Measurements from ENCODE around the gene NUBPL.
"Not testable (repeated sequence)": the region's sequence is repeated elsewhere in the genome, so short reads cannot be mapped to it uniquely, and the experiment has no call there.

Gene NUBPL

DNA sequence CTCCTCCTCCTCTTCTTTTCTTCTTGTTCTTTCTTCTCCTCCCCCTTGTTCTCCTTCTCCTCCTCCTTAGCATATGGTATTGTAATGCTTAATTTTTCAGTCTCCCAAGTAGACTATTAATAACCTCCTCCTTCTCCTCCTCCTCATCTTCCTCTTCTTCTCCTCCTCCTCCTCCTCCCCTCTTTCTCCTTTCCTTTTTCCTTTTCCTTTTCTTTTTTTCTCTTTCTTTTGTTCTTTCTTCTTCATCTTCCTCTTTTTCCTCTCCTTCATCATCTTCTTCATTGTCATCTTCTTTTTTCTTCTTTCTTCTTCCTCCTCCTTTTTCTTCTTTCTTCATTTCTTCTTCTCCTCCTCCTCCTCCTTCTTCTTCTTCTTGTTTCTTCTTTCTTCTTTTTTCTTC lies 264.3 kb downstream of the NUBPL start:
- no peak for DNase-seq

DNA sequence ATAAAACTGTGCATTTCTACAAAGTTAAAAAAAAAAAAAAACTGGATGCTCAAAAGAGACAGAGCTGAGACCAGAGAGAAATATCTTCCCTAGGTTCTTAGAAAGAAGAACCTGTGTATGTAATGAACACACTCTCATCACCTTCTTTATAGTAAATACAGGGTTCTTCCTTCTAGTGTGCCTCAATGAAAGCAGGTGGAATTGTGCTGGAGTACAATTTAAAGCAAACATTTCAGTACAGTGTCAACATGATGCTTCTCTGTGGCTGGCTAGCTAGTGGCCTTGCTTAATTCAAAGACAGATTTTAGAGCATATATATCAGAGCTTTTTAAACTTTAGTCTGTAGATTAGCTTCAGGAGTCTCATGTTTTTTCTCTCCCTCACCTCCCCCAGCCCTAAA lies 266.1 kb downstream of the NUBPL start:
- no peak for DNase-seq

DNA sequence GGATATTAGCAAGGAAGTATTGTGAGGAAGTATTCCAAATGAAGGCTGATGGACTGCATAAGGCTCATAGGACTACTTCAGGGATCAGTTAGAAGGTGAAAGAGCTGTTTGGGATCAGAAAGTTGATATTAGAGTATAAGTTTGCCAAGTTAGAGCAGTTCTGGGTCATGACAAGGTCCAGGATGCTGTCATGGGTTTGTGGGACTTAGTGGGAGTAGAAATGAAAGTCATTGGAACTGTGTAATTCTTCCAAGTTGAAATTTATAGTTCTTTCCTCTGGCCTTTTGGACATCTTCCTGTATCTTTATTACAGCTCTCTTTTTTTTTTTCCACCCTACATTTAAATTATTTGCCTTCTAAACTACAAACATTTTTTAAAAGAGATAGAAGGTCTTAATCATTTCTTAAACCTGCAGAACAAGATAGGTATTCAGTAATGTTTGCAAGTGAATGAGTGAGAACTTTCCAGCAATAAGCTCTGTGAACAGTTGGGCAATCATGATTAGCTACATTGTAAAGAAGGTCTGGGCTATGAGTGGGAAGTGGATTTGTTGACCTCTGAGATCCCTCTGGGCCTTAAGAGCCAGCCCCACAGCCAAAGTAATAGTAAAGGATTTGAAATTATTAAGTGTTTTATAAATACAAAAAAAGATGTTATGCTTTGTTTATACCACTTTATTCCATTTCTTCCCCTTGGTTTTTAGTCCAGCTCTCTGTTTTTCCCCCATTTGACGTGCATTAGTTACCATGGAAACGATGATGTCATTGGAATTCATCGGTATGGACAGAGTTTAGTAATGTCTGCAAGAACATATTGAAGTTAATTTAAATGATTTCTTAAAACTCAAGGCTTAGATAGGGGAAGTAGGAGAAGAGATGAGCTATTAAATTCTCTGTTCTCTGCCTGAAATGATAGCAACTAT lies 268.0 kb downstream of the NUBPL start:
- no peak for DNase-seq

DNA sequence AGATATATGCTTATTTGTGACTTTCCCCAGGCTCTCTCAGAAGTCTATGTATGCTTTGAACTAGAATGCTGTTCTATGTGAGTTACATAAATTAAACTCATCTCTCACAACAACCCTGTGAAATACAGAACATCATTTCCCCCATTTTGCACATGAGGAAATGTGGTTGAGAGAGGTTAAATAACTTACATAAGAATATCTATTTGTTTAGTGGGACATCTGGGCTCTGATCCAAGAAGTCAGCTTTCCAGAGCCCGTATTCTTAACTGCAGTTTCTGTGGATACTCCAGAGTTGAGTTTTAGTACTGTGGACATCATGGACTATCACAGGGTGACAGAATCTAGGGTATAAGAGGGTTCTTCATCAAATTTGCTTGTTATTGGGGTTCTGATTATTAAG lies 273.4 kb downstream of the NUBPL start:
- DNase-seq, result no peak

DNA sequence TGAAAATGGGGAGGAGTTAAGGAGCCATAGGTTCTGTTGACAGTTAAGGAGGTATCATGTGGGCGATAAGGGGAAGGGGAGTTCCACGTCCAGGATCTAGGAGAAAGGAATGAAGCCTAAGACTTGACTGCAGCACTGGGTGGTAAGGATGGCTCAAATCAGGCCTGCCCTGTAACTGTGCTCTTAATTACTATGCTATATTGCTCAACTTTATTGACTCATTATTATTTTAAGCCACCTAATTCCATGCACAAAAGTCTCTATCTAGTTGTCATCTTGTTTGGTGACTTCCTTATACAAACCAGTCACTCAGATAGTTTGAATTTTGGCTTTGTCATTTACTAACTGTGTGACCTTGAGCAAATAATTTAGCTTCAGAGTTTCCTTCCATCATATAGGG lies 273.8 kb downstream of the NUBPL start:
- DNase-seq, result no peak

GRCh38 chr14:31837031-31837430 lies 275.8 kb downstream of the NUBPL start:
- DNase-seq, result peak; percentile 72

GRCh38 chr14:31842899-31843298 lies 281.7 kb downstream of the NUBPL start:
- DNase-seq, result no peak

DNA sequence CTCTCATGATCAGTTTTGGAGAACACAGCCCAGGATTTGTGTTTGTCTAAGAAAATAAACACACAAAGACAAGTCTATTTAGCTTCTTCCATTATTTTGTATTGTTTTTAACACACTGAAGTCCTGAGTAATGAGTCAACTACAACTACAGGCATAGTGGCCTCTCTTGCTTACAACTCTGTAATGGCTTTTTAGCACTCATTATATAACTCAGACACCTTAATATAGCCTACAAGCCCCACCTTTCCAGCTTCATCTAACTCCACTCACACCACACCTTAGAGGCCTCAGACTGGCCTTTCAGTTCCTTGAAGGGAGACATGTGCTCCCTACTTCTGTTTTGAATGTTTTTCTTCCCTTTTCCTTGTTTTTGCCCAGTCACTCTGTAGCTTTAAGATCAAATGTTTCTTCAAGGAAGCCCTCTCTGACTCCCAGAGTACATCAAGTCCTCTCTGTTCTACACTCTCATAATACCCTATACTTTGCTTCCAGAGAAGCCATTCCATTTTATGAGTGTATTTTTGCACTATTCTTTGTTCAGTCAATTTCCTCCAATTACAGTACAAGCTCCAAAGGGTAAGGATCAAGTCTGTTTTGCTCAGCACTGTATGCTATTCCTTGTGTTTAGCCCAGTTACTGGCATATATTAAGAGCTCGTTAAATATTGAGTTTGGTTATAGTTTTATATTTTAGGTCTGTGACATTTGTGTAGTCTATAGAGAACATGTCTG lies 282.3 kb downstream of the NUBPL start:
- no peak for DNase-seq

DNA sequence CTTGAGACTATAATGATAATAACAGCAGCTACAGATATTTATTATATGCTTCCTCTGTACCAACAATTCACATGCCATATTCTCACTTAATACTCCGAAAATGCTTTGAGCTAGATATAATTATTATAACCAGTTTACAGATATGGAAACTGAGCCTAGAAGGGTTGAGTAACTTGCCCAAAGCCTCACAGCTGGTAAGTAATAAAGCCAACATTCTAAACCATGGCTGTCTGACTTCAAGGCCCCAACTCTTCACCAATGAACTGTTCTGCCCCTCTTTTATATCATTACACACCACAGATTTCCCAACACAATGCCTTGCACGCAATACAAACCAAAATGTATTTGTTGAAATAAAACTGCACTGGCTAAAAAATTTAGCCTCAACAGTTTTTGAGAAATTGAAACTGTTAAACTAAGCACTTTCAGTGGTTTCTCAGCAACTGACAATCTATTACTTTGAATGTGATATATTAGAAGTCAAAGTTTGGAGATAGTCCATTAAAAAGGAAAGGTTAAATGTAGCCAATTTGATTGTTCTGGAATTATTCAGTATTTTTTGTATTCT lies 293.4 kb downstream of the NUBPL start:
- no peak for DNase-seq

DNA sequence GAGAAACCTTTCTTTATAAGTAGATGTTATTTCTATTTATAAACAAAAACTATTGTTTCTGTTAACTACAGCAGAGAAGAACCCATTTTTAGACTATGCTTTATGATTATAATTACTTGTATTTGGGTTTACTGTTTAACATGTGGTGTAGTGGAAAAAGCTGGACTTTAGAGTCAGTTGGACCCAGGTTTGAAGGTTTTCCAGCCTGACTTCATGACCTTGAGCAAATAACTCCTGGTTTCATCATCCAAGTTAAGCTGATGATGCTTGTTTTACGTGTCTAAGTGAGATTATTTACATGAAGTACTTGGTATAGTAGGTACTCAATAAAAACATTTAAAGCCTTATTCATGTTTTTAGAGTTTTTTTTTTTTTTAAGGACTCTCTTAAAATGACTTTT lies 294.1 kb downstream of the NUBPL start:
- DNase-seq, result no peak

DNA sequence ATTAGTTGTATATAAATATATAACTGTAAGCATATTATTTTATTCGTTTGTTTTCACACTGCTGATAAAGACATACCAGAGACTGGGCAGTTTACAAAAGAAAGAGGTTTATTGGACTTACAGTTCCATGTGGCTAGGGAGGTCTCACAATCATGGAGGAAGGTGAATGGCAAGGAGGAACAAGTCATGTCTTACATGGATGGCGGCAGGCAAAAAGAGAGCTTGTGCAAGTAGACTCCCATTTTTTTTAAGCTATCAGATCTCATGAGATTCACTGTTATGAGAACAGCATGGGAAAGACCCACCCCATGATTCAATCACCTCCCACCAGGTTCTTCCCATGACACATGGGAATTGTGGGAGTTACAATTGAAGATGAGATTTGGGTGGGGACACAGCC lies 294.8 kb downstream of the NUBPL start:
- DNase-seq, result not testable (repeated sequence)

DNA sequence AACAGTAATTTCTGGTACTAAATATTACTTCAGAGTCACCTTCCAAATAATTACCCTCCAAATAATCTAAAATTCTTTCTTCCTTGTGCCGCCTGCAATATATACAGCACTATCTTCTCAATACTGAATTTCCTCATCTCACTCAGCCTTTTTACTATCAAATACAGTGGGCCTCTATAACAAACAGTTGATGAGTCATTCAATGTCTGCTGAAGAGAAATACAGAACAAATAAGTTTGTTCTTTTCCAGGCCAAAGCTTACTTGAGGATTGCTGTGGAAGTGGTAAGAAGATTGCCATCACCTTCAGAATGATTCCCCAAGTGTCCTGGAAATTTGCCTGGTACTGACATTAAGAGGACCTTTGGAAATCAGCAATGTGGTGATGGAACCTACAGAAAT lies 297.7 kb downstream of the NUBPL start:
- no peak for DNase-seq

DNA sequence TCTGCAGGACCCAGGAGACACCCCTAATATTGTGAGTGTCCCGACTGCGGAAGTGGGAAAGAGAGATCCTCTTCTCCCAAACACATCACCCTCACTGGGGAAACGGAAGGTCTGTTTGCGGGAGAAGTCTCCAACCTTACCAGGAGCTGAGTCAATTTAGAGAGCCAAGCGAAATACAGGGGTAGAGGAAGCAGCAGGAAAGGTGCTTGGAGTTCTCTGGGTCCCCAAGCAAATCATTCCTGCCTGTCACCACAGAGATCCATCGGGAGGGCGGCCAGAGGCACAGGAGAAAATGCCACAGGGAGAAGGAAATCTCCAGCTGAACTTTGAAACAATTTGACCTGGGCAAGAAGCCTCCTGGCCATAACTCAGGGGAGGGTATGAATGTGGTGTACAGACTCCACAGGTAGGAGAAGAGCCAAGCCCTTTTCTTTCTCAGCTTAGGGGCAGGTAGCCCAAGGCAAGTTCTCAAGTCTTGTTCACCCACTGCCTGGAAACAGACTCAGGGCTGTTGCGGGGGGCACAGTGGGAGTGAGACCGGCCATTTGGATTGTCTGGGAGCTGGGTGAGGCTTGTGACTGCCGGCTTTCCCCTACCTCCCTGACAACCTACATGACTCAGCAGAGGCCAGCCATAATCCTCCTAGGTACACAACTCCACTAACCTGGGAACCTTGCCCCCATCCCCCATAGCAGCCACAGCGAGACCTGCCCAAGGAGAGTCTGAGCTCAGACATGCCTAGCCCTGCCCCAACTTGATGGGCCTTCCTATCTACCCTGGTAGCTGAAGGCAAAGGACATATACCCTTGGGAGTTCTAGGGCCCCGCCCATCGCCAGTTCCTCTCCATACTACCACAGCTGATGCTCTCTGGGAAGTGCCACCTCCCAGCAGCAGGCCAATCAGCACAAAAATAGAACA lies 304.0 kb downstream of the NUBPL start:
- no peak for DNase-seq

DNA sequence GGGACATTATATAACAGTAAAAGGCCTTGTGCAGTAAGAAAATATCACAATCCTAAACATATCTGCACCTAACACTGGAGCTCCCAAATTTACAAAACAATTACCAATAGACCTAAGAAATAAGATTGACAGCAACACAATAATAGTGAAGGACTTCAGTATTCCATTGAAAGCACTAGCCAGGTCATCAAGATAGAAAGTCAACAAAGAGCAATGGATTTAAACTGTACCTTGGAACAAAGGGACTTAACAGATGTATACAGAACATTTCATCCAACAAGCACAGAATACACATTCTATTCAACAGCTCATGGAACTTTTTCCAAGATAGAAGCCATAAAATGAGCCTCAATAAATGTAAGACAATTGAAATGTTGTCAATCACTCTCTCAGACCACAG lies 306.4 kb downstream of the NUBPL start:
- DNase-seq, result no peak

DNA sequence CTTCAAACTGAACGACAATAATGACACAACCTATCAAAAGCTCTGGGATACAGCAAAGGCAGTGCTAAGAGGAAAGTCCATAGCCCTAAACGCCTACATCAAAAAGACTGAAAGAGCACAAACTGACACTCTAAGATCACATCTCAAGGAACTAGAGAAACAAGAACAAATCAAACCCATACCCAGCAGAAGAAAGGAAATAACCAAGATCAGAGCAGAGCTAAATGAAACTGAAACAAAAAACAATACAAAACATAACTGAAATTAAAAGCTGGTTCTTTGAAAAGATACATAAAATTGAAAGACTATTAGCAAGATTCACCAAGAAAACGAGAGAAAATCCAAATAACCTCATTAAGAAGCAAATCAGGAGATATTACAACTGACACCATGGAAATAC lies 306.9 kb downstream of the NUBPL start:
- not testable (repeated sequence) for DNase-seq

- DNase-seq, result no peak
Observed at GRCh38 chr14:31876741-31877140, 315.5 kb downstream of the NUBPL start.

DNA sequence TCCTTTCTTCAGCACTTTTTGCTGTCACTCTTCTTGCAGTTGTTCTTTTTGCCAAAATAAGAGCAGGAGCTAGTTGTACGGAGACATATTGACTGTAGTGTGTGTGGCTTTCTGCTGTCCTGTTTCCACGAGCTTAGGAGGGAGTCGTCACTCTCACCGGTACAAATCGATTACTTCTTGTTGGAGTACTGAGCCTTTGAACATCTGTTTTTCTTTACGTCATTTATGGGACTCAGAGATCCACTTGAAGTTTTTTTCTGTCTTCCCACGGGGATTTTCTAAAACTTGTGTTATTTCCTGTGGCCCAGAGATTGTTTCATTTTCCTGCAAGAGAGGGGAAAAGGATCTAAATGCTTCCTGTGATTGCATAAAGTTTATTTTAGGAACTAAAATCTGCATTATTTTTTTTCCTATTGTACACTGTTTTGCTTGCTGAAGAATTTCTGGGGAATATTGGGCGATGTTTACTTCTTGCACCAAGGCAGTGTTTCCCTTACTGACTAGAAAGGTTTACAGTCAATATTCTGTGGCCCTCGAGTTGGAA lies 316.1 kb downstream of the NUBPL start:
- DNase-seq, result no peak

GRCh38 chr14:31879661-31880348 lies 318.6 kb downstream of the NUBPL start:
- no peak for DNase-seq

GRCh38 chr14:31880935-31881334 lies 319.7 kb downstream of the NUBPL start:
- DNase-seq, result peak; percentile 82

- no peak for DNase-seq
Observed at GRCh38 chr14:31881531-31882310, 320.5 kb downstream of the NUBPL start.

GRCh38 chr14:31884238-31884637 lies 323.0 kb downstream of the NUBPL start:
- DNase-seq, result no peak
